Activated CD4-positive, CD25-positive, alpha-beta regulatory T cell (primary cell): ENCODE measurements around the gene PAF1.
A peak's percentile ranks its signal among the peaks of the same experiment; 100 is the strongest.

Experiments
- DNase-seq, 4 experiments: peaks; one replicate each; lab custom pipeline; 2025; lab: John Stamatoyannopoulos, UW

The PAF1 gene

GRCh38 chr19:39417463-39418181, 26.7 kb upstream of the PAF1 start:
- DNase-seq, result no peak

- no peak for DNase-seq
Observed at GRCh38 chr19:39416152-39417120, 25.5 kb upstream of the PAF1 start.

GRCh38 chr19:39415111-39416046, 24.5 kb upstream of the PAF1 start:
- DNase-seq, result no peak

- no peak for DNase-seq
Observed at GRCh38 chr19:39413911-39414608, 23.2 kb upstream of the PAF1 start.

- peak in 1 of 4 experiments; percentile 20 for DNase-seq
Observed at GRCh38 chr19:39413272-39413910, 22.5 kb upstream of the PAF1 start.

GRCh38 chr19:39412867-39413271, 22.0 kb upstream of the PAF1 start:
- no peak for DNase-seq

- peak; percentile 98 to 99 (median 98) for DNase-seq
Observed at GRCh38 chr19:39412100-39412866, 21.4 kb upstream of the PAF1 start, which contains the start of gene PLEKHG2. TSS of gene PLEKHG2 (plus strand) at chr19:39412669. CDS start at chr19:39414087, 1,418 bp downstream.

- peak; percentile 77 to 87 (median 82) for DNase-seq
Observed at GRCh38 chr19:39411832-39412099, 20.9 kb upstream of the PAF1 start.

- DNase-seq, result no peak
Observed at GRCh38 chr19:39411081-39411831, 20.4 kb upstream of the PAF1 start.

- no peak for DNase-seq
Observed at GRCh38 chr19:39410831-39411080, 19.9 kb upstream of the PAF1 start.

- peak in 3 of 4 experiments; percentile 23 to 53 (median 49) for DNase-seq
Observed at GRCh38 chr19:39410017-39410830, 19.3 kb upstream of the PAF1 start.

- DNase-seq, result peak; percentile 53 to 75 (median 71)
Observed at GRCh38 chr19:39409208-39410016, 18.5 kb upstream of the PAF1 start.

GRCh38 chr19:39408392-39409207, 17.7 kb upstream of the PAF1 start:
- DNase-seq, result no peak

GRCh38 chr19:39407660-39408391, 16.9 kb upstream of the PAF1 start:
- peak in 3 of 4 experiments; percentile 29 to 74 (median 66) for DNase-seq

- DNase-seq, result no peak
Observed at GRCh38 chr19:39407410-39407659, 16.4 kb upstream of the PAF1 start.

GRCh38 chr19:39406656-39407409, 15.9 kb upstream of the PAF1 start, which contains the start of gene ZFP36:
TSS of gene ZFP36 (plus strand) at chr19:39406847. CDS start at chr19:39406905, 58 bp downstream.
- DNase-seq, result peak; percentile 80 to 88 (median 84)
